MM.1S (cell line): ENCODE results near the gene TPBGL.
A peak's percentile ranks its signal among the peaks of the same experiment; 100 is the strongest.

Experiments
- DNase-seq: peaks from one replicate; pipeline ENCODE4 v3.0.0-alpha.2; 2015
- H2AFZ ChIP-seq: fragments of 300-600 bp; sonication (generic); 2 replicates; pipeline ENCODE4 v1.6.0; 2016; ENCODE audit warnings: antibody characterized with exemption, low read length
- H3F3A ChIP-seq: fragments of 300-600 bp; sonication (generic); 2 replicates; pipeline ENCODE4 v1.6.1; 2016; ENCODE audit warnings: mild to moderate bottlenecking, antibody characterized with exemption, low read length, moderate library complexity, mixed read lengths; ENCODE audit not compliant: insufficient read depth
- H3K27ac ChIP-seq: fragments of 300-600 bp; sonication (generic); 2 replicates; pipeline ENCODE4 v1.5.1; 2016; ENCODE audit warnings: mild to moderate bottlenecking, low read length
- H3K27me3 ChIP-seq: fragments of 300-600 bp; sonication (generic); replicated peaks from 2 replicates; pipeline ENCODE4 v1.6.0; 2016; ENCODE audit warnings: low read length; ENCODE audit not compliant: insufficient read depth
- H3K36me3 ChIP-seq: fragments of 300-600 bp; sonication (generic); replicated peaks from 2 replicates; pipeline ENCODE4 v1.6.1; 2016; ENCODE audit warnings: mild to moderate bottlenecking, low read length, mixed read lengths; ENCODE audit not compliant: insufficient read depth
- H3K4me1 ChIP-seq: fragments of 300-600 bp; sonication (generic); 2 replicates; pipeline ENCODE4 v1.6.1; 2016; ENCODE audit warnings: low read length, mixed read lengths
- H3K4me2 ChIP-seq: fragments of 300-600 bp; sonication (generic); 2 replicates; pipeline ENCODE4 v1.6.0; 2016; ENCODE audit warnings: low read depth, low read length
- H3K4me3 ChIP-seq: fragments of 300-600 bp; sonication (generic); 2 replicates; pipeline ENCODE4 v1.5.1; 2016; ENCODE audit warnings: low read length, mixed read lengths
- H3K79me2 ChIP-seq: fragments of 300-600 bp; sonication (generic); 2 replicates; pipeline ENCODE4 v1.6.1; 2016; ENCODE audit warnings: mixed run types, low read length, mixed read lengths
- H3K9ac ChIP-seq: fragments of 300-600 bp; sonication (generic); 2 replicates; pipeline ENCODE4 v1.6.1; 2016; ENCODE audit warnings: low read length, mixed read lengths
- H3K9me2 ChIP-seq: fragments of 300-600 bp; sonication (generic); replicated peaks from 2 replicates; pipeline ENCODE4 v1.6.1; 2016; ENCODE audit warnings: mild to moderate bottlenecking, low read length, mixed read lengths; ENCODE audit not compliant: insufficient read depth
- H3K9me3 ChIP-seq: fragments of 300-600 bp; sonication (generic); replicated peaks from 2 replicates; pipeline ENCODE4 v1.6.1; 2016; ENCODE audit warnings: mild to moderate bottlenecking, low read length, mixed read lengths; ENCODE audit not compliant: insufficient read depth
- H4K20me1 ChIP-seq: fragments of 300-600 bp; sonication (generic); 2 replicates; pipeline ENCODE4 v1.6.1; 2016; ENCODE audit warnings: mild to moderate bottlenecking, low read length, moderate library complexity, mixed read lengths; ENCODE audit not compliant: insufficient read depth
- EZH2 ChIP-seq: fragments of 300-600 bp; sonication (generic); optimal IDR thresholded peaks from 2 replicates; pipeline ENCODE3; 2017; ENCODE audit warnings: low read depth, mild to moderate bottlenecking, antibody characterized with exemption, low read length, mixed read lengths
- EZH2phosphoT487 ChIP-seq: fragments of 300-600 bp; sonication (generic); IDR thresholded peaks from 2 replicates; pipeline ENCODE4 v1.6.1; 2018; ENCODE audit warnings: antibody characterized with exemption, low read length
- TF ChIP-seq, protein P1 (sequence below): fragments of 300-600 bp; sonication (generic); IDR thresholded peaks from 2 replicates; pipeline ENCODE4 v1.5.1; 2016; ENCODE audit warnings: antibody characterized with exemption, low read length, mixed read lengths

The TPBGL gene

GRCh38 chr11:75269367-75269660 is 28.7 kb downstream of the TPBGL start:
- Histone ChIP-seq H2AFZ (no peak overlapping the region), H3K9me2 (no peaks in the 10 kb centered on the region), H3F3A (no peaks in the 10 kb centered on the region), H3K79me2 (no peaks in the 10 kb centered on the region), H3K4me2 (no peak overlapping the region), H3K4me3 (no peak overlapping the region), H3K36me3 (no peaks in the 10 kb centered on the region), H3K9ac (no peak overlapping the region), H3K27me3 (peaks cover 3% of the 10 kb centered on the region; the same call in 1 of the 2 replicates), H4K20me1 (no peaks in the 10 kb centered on the region), H3K27ac (no peak overlapping the region), H3K4me1 (0 out of 2 replicates have a peak, but pooled peaks cover 1% of the 10 kb centered on the region), H3K9me3 (no peaks in the 10 kb centered on the region)
- DNase-seq, result no peak
- TF ChIP-seq EZH2phosphoT487 (no peak), EZH2 (no peak)
- TF ChIP-seq, protein P1, sequence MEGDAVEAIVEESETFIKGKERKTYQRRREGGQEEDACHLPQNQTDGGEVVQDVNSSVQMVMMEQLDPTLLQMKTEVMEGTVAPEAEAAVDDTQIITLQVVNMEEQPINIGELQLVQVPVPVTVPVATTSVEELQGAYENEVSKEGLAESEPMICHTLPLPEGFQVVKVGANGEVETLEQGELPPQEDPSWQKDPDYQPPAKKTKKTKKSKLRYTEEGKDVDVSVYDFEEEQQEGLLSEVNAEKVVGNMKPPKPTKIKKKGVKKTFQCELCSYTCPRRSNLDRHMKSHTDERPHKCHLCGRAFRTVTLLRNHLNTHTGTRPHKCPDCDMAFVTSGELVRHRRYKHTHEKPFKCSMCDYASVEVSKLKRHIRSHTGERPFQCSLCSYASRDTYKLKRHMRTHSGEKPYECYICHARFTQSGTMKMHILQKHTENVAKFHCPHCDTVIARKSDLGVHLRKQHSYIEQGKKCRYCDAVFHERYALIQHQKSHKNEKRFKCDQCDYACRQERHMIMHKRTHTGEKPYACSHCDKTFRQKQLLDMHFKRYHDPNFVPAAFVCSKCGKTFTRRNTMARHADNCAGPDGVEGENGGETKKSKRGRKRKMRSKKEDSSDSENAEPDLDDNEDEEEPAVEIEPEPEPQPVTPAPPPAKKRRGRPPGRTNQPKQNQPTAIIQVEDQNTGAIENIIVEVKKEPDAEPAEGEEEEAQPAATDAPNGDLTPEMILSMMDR, result no peak

DNA sequence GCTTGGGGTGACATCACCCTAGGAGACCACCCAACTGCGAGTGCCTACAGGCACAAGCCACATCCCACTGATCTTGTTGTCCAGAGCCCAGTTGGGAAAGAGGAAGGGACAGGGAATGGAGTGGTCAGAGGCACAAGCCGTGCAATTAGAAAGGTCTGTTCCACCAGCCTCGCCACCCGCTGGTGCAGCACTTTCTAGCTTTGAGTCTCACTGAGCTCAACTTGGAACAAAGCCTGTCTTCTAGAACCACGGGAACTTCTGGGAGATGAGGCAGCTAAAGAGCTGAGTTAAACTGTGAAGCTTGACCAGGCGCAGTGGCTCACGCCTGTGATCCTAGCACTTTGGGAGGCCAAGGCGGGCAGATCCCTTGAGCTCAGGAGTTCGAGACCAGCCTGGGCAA is 29.3 kb downstream of the TPBGL start:
- Histone ChIP-seq H3K9me3 (no peaks in the 10 kb centered on the region), H3K4me2 (no peak overlapping the region), H3F3A (no peaks in the 10 kb centered on the region), H3K9ac (no peak overlapping the region), H3K36me3 (no peaks in the 10 kb centered on the region), H3K27me3 (peaks cover 3% of the 10 kb centered on the region; the same call in 1 of the 2 replicates), H4K20me1 (no peaks in the 10 kb centered on the region), H3K4me1 (no peaks in the 10 kb centered on the region), H3K79me2 (no peaks in the 10 kb centered on the region), H3K4me3 (no peak overlapping the region), H3K27ac (no peak overlapping the region), H3K9me2 (no peaks in the 10 kb centered on the region), H2AFZ (no peak overlapping the region)
- TF ChIP-seq EZH2phosphoT487 (no peak), EZH2 (no peak)
- TF ChIP-seq, protein P1, result no peak
- no peak for DNase-seq

GRCh38 chr11:75270896-75271418 is 30.4 kb downstream of the TPBGL start:
- no peaks in the 10 kb centered on the region for H3K79me2 ChIP-seq
- no peak overlapping the region for H2AFZ ChIP-seq
- H3K4me1 ChIP-seq, result no peaks in the 10 kb centered on the region
- H3K9ac ChIP-seq, result no peak overlapping the region
- no peak overlapping the region for H3K4me2 ChIP-seq
- no peak for TF ChIP-seq EZH2
- TF ChIP-seq, protein P1, result peak; percentile 60
- no peaks in the 10 kb centered on the region for H4K20me1 ChIP-seq
- H3K4me3 ChIP-seq, result no peak overlapping the region
- H3K27ac ChIP-seq, result no peak overlapping the region
- no peaks in the 10 kb centered on the region for H3K36me3 ChIP-seq
- DNase-seq, result peak; percentile 45
- no peaks in the 10 kb centered on the region for H3F3A ChIP-seq
- no peaks in the 10 kb centered on the region for H3K9me3 ChIP-seq
- no peaks in the 10 kb centered on the region for H3K9me2 ChIP-seq
- H3K27me3 ChIP-seq, result peaks cover 3% of the 10 kb centered on the region; the same call in 1 of the 2 replicates
